Endometrial microvascular endothelial cells (primary cell): ENCODE data around the gene MAST2. TPM values are rescaled to one million over a fixed set of nuclear protein-coding genes. Genes with fewer than 3 reads are reported as not detected.
"Not testable (repeated sequence)": the region's sequence is repeated elsewhere in the genome, so short reads cannot be mapped to it uniquely, and the experiment has no call there.

Source experiments
- in situ Hi-C: cut with HindIII; loops from 2 replicates; pipeline ENCODE4 v1.10.0; 2017; ENCODE audit warnings: low sequenced_read_pairs, low pct_unique_long_range_greater_than_20kb; ENCODE audit errors: inconsistent ontology term
- total RNA-seq: library from RNA; depleted of rRNA; stranded (reverse); fragments of >200 nt; gene quantifications from one replicate; pipeline ENCODE4 v1.2.3, GENCODE V29; 2015; ENCODE audit errors: inconsistent ontology term

Gene MAST2
- total RNA-seq, 1 donor from 2014 or later: 17.6 TPM

DNA sequence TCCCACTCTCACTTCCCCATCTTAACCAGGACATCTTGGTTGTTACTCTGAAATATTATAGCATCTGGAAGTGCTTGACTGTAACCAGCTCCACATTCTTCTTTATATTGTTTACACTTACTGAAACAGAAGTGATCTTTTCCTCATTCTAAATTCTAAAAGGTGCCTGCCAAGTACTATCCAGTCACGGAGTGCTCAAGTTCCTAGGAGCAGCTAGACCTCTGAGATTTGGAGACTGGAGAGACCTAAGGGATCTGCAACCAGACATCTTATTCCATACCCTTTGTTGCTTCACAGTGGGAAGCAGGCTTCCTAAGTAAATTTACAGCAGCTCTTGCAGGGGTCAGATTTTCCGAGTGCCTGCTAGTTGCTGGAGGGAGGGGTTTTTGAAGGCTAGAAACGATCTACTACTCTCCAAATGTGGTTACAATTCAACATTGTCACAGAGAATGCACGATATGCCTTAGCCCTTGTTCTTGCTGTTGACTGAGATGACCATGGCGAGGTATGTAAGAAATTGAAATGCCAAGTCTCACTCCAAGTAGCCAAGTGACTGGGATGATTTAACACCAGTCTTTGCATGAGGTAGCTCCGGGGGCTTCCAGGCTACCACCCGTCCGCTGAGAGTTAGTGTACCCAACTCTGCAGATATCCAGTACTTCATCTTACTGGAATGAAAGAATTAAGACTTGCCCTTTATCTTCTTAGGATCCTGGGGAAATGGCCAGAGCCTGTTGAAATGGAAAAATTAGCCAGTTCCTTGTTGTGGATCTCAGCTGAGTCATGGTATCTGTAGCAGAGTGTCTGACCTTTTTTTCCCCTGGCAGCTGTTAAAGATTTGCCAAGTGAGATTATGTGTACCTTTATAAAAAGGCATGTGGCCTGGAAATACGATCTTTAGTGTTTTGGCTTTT is 150.8 kb downstream of the MAST2 start:
- in situ Hi-C loops: no loop called here

DNA sequence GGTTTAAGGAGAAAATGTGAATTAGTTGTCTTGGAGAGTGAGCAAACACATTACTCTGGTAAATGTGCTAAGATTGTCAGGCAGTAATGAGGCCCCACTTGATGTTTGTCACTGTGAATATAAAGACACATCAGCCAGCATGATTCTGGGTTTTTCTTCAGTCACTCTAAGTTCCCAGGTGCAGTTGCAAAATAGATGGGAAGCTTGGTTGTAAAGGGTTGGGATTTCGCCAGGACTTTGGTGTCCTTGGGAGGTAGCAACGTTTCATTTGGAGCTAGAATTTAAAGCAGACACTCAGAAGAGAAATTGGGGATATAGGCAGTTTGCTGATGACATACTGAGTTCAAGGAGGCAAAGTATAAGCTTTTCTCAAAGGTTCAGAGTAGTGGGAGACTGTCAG is 154.3 kb downstream of the MAST2 start:
- in situ Hi-C loops: no loop called here

DNA sequence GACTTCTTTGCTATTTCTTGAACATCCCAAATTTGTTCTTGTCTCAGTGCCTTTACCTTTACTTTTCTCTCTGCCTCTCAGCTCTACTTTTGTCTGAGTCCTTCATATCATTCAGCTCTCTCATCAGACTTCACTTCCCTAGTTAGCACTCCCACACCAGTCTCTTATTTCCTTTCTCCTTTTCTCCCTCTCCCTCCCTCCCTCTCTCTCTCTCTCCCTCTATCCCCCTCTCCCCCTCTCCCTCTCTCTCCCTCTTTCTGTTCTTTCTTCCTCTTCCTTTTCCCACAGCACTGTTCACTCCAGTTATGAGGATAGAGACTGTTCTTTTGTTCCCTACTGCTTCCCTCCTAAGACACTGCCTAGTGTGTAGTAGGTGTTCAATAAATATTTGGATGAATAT is 154.9 kb downstream of the MAST2 start:
- in situ Hi-C loops: no loop called here

DNA sequence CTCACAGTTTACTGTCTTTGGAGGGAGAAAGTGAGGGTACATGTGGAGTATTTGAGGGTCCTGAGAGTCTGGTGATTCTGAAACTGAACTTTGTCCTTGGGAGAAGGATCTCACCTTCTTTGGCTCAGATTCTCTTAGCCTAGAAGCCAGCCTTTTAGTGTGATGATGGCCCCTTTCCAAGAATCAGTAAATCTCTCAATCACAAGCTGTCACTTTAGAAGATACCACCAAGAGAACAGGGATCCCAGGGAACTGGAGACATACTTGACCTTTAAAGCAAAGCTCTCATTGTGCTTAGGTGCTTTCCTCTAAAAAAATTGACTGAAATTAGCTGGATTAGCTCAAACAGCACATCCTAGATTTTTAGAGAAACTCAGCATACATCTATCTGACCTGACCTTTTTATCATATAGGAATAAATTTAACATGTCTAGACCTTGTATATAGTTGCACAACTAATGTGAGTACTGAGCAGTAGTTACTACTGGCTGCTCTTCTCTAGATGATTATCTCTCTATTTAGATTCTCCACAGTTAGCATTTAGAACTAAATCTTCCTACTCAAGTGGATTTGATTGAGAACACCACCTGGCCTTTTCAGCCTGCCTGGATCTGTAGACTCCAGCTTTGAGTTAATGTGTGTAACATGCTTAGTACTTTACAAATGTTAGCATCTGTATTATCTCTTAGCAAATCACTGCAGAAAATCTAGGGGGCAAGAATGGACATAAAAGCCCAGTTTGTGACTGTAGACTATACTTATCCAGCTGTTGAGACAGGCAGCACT is 157.7 kb downstream of the MAST2 start:
- in situ Hi-C loops: no loop called here

DNA sequence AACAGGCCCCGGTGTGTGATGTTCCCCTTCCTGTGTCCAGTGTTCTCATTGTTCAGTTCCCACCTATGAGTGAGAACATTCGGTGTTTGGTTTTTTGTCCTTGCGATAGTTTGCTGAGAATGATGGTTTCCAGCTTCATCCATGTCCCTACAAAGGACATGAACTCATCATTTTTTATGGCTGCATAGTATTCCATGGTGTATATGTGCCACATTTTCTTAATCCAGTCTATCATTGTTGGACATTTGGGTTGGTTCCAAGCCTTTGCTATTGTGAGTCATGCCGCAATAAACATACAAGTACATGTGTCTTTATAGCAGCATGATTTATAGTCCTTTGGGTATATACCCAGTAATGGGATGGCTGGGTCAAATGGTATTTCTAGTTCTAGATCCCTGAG is 158.5 kb downstream of the MAST2 start:
- in situ Hi-C loops: not testable (repeated sequence)

DNA sequence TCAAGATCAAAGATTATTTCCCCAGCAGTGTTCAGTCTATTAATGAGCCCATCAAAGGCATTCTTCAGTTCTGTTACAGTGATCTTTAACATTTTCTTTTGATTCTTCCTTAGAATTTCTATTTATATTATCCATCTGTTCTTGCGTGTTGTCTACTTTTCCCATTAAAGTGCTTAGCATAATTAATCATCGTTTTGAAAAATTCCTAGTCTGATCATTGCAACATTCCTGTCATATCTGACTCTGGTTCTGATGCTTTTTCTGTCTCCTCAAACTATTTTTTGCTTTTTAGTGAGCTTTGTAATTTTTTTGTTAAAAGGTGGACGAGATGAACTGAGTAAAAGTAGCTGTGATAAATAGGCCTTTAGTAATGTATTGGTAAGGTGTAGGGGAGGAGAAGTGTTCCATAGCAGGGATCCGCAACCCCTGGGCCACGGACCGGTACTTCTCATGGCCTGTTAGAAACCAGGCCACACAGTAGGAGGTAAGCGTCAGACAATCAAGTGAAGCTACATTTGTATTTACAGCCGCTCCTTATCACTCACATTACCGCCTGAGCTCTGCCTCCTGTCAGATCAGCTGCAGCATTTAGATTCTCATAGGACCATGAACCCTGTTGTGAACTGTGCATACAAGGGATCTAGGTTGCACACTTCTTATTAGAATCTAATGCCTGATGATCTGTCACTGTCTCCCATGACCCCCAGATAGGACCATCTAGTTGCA is 165.7 kb downstream of the MAST2 start:
- in situ Hi-C loops: no loop called here

DNA sequence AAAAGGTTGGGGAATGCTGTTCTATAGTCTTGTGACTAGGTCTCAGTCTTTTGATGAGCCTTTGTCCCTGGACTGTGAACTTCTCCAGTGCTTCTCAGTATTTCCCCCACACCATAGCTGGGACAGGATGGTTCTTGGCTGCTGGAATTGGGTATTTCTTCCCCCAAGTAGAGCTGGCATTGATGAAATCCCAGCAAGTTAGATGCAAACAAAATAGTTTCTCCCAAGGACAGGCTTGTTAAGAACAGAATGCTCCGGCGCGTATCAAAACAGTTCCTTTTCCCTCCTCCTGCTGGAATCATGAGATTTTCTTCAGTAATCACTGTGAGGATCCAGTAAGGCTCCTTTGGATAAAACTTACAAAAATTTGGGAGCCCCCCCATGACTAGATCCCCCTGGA is 166.5 kb downstream of the MAST2 start:
- in situ Hi-C loops: no loop called here

DNA sequence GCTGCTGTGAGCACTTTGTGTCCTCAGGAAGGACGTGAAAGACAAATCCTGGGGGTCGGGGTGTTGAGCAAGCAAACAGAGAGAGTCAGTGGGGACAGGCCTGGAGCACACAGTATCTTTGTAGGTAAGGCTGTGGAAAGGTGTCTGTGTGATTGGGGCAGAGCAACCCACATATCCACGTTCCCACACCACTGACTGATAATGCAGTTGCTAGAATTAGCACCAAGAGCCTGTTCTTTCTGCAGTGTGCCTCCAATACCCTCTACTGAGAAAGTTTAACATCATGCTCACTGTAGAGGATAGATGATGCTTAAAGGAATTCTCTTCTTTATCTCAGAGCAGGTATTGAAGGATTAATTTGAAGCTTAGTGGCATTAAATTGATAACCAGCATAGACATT is 167.9 kb downstream of the MAST2 start:
- in situ Hi-C loops: no loop called here

DNA sequence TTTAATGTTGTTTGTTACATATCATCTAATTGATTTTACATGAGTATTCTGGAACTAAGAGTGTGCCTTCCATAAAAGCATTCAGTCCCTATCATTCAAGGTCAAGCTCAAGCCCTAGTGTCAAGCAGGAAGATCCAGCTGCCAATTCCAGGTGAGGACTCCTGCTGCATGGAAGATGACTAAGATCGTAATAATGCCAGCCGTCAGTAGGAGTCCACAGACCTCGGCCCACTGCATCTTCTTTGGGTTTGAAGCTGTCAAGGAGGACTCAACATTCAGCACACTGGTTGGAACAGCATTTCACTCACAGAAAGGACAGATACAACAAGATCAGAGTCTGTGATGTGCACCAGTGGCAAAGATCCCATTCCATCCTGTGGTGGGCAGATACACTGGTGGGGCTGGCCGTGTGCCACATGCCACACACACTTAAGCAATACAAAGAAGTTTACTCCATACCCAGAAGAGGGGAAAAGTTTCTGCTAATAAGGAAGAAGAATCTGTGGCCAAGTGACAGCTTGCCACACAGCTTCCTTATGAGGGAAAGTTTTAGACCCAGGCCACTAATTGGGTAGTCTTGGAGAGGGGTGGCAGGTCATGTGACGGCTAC is 168.6 kb downstream of the MAST2 start:
- in situ Hi-C loops: no loop called here

DNA sequence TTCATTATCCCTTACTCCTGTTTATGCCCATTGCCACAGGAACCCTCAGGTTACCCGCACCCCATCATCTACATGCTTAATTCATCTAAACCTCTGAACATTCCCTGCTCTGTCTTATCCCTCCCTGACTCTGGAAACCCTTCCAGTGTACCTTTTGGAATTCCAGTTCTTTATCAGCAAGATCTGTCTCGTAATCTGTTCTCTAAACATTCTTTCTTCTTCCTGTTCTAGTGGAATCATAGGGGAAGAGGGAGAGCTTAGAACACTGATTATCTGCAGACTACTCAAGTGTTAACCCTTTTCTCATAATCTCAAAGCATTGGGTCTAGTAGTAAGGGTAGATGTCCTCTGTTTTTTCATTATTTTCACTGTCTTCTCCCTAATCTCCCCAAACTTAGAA is 169.2 kb downstream of the MAST2 start:
- in situ Hi-C loops: no loop called here

DNA sequence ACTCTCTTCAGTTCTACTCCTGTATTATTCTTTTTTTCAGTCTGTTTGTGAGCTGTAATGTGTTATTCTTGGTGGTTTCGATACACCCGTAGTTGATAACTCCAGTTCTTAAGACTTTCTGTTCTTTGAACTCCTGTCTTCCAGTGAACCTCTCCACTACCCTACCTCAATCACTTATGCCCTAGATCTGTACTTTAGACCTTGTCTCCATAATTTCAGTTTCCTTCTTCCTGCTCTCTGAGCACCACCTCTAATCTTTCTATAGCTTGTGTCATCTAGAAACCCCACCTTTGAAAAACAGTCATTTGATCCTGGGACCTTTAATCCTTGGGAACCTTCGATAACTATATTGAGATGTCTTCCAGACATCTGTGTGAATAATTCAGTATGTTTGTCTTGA is 169.7 kb downstream of the MAST2 start:
- in situ Hi-C loops: no loop called here

DNA sequence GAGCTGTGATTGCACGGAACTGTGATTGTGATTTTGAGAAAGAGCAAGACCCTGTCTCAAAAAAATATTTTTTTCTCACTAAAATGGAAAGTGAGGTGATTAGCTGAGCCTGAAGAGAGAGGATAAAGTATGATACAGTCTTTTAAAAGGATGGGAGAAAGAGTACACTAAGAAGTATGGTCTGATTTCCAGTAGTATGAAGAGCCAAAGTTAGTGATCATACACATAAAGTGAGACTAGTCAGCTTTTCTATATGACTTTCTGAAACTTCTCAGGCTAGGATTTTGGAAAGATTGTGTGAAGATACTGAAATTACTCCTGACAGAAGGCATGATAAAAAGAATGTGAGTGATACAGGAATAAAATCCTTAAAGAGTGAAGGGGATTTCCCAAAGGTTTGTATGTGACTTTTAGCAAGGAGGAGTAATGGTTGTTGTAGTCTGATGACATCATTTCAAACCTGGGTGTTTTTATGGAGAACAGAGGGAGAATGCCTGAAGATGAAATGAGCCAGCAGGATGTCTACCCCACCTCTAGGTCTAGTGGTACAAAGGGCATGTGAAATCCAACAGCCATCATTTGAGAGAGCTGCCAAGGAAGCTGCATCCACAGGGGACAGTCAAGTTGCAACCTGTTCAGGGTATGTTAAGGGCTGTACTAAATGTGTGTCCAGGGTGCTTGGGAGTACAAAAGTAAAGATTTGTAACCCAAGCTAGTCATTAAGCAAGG is 171.3 kb downstream of the MAST2 start:
- in situ Hi-C loops: no loop called here

DNA sequence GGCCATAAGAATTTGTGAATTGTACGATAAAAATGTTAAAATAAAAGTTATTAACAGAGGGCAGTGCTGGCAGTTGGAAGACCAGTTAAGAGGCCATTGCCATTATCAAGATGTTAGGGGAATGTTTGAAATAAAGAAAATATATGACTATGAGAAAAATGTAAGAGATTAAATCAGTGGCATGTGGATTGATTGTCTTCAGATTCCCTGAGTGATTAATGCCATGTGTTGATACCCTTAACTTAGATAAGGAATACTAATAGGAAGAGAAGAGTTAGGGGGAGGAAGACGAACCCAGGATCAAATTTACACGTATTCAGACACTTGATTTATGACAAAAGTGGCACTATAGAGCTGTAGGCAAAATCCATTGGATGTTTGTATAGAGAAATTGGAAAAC is 173.2 kb downstream of the MAST2 start:
- in situ Hi-C loops: no loop called here

DNA sequence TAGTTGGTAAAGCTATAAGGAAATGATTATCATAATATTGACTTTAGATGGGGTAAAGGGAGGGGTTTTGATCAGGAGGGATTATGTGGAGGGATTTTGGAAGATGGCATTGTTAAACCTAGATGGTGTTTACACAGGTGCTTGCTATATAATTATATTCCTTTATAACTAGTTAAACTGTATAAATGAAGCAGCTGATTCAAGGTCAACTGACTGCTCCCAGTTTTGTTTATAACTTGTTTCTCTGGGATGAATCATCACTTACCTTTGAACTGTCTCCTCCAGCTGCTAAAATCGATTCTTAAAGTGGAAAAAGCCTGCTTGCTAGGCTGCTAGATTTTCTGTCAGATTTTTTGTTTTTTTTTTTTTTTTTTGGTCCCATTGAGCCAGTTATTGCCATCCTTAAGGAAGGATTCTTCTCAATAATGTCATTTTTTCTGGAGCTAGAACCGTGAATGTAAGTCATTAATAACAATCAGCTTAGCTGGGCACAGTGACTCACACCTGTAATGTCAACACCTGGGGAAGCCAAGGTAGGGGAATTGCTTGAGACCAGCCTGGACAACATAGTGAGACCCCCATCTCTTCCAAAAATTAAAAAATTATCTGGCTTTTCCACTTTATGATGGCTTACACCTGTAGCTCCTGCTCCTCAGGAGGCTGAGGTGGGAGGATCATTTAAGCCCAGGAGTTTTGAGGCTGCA is 175.8 kb downstream of the MAST2 start:
- in situ Hi-C loops: no loop called here

DNA sequence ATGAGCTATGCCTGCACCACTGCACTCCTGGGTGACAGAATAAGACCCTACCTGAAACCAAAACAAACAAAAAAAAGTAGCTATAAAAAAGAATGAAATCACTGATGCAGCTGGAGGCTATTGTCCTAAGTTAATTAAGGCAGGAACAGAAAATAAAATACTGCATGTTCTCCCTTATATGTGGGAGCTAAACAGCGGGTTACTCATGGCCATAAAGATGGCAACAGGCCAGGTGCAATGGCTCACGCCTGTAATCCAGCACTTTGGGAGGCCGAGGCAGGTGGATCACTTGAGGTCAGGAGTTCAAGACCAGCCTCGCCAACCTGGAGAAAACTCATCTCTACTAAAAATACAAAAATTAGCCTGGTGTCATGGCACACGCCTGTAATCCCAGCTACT is 176.4 kb downstream of the MAST2 start:
- in situ Hi-C loops: no loop called here

DNA sequence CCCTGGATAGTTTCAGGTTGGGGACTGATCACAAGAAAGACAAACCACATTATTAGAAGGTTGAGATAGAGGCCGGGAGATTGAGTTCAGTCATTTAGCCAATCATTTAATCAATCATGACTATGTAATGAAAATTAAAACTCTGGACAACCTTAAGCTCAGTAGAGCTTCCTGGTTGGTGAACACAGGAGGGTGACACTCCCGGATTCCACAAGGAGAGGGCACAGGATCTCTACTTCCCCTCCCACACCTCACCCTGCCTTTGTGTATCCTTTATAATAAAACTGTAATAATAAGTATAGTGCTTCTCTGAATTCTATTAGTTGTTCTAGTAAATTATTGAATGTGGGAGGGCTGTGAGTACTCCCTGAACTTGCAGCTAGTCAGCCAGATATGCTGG is 178.9 kb downstream of the MAST2 start:
- in situ Hi-C loops: no loop called here

DNA sequence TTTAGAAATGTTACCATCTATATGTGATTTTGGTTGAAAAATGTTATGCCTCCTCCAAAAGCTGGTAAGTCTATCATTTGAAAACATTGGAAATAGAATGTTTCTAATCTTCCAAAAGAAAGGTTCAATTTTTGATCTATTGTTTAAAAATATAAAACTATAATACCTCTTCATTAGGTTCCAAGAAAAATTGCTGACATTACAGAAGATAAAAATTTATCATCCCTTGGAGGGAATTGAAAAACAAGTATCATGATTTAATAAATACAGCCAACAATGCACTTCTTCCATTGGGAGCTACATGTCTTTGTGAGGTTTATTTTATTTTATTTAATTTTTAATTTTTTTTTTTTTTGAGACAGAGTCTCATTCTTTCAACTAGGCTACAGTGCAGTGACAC is 180.6 kb downstream of the MAST2 start:
- in situ Hi-C loops: no loop called here

DNA sequence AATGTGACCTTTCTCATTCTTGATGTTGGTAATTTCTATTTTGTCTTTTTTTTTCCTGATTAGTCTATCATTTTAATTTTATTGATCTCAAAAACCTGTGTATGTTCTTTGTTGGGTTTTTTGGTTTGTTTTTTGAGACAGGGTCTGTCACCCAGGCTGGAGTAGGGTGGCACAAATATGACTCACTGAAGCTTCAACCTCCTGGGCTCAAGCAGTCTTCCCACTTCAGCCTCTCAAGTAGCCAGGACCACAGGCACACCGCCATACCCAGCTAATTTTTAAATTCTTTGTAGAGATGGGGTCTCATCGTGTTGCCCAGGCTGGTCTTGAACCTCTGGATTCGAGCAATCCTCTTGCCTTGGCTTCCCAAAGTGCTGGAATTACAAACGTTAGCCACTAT is 183.8 kb downstream of the MAST2 start:
- in situ Hi-C loops: no loop called here
